SK-N-MC (cell line): ENCODE measurements around the gene ADH1B.
"Not testable (repeated sequence)": the region's sequence is repeated elsewhere in the genome, so short reads cannot be mapped to it uniquely, and the experiment has no call there.

Experiments
- DNase-seq: peaks from one replicate; pipeline ENCODE4 v3.0.0-alpha.2; 2011; ENCODE audit warnings: low read depth, low spot score
- H3K27ac ChIP-seq: fragments of 200-600 bp; sonication (generic); 2 replicates; pipeline ENCODE4 v1.5.1; 2016; ENCODE audit warnings: mixed run types
- H3K36me3 ChIP-seq: fragments of 200-600 bp; sonication (generic); 2 replicates; pipeline ENCODE4 v1.6.1; 2017; ENCODE audit warnings: antibody characterized with exemption, low read length, mixed read lengths; ENCODE audit not compliant: insufficient read depth
- H3K4me3 ChIP-seq: fragments of 200-600 bp; sonication (generic); 2 replicates; pipeline ENCODE4 v1.5.1; 2016
- H3K9ac ChIP-seq: fragments of 200-600 bp; sonication (generic); 2 replicates; pipeline ENCODE4 v1.8.0; 2017; ENCODE audit warnings: mixed run types, mixed read lengths; ENCODE audit not compliant: insufficient read length
- H3K9me3 ChIP-seq: fragments of 200-600 bp; sonication (generic); 2 replicates; pipeline ENCODE4 v1.6.1; 2017; ENCODE audit warnings: low read depth, mild to moderate bottlenecking, antibody characterized with exemption, low read length, moderate library complexity, mixed read lengths
- EZH2 ChIP-seq: fragments of 200-600 bp; sonication (generic); IDR thresholded peaks from one replicate; pipeline ENCODE4 v1.6.1; 2017; ENCODE audit warnings: antibody characterized with exemption
- FOXP2 ChIP-seq: optimal IDR thresholded peaks from 2 replicates; pipeline ENCODE3; 2011; ENCODE audit warnings: mild to moderate bottlenecking, moderate library complexity; ENCODE audit not compliant: insufficient read depth; ENCODE audit errors: extremely low read length, control extremely low read depth
- POLR2AphosphoS5 ChIP-seq: IDR thresholded peaks from 2 replicates; pipeline ENCODE4 v1.6.1; 2012; ENCODE audit warnings: mild to moderate bottlenecking, low read depth, low read length, borderline replicate concordance

The ADH1B gene

DNA sequence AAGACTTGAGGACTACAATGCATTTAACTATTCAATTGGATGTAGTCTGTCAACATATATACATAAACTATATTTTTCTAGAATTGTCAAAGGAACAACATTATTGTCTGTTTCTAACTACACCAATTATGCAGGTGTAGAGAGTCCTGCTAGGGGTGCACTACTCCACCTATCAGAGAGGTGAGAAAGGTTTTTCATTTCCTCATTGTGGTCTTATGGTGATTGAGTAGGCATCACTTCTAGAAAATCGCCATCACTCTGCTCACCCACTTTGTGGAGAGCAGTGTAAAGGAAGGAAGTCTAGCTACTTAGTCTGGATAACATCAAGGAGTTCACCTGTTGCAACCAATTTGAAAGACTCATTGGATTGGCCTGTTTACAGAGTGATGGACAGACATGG, 35.8 kb upstream of the ADH1B start:
- Histone ChIP-seq H3K9ac (no peak overlapping the region), H3K9me3 (no peaks in the 10 kb centered on the region), H3K36me3 (no peaks in the 10 kb centered on the region), H3K27ac (no peak overlapping the region), H3K4me3 (no peak overlapping the region)
- TF ChIP-seq FOXP2: no peak
- TF ChIP-seq EZH2: no peak
- no peak for TF ChIP-seq POLR2AphosphoS5
- DNase-seq: no peak

DNA sequence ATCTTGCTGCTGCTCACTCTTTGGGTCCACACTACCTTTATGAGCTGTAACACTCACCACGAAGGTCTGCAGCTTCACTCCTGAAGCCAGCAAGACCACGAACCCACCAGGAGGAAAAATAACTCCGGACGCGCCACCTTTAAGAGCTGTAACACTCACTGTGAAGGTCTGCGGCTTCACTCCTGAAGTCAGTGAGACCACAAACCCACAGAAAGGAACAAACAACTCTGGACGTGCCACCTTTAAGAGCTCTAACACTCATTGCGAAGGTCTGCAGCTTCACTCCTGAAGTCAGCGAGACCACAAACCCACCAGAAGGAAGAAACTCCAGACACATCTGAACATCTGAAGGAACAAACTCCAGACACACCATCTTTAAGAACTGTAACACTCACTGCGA, 34.9 kb upstream of the ADH1B start:
- H3K9ac ChIP-seq, H3K27ac ChIP-seq, DNase-seq, H3K36me3 ChIP-seq, H3K9me3 ChIP-seq, H3K4me3 ChIP-seq: not testable (repeated sequence)

DNA sequence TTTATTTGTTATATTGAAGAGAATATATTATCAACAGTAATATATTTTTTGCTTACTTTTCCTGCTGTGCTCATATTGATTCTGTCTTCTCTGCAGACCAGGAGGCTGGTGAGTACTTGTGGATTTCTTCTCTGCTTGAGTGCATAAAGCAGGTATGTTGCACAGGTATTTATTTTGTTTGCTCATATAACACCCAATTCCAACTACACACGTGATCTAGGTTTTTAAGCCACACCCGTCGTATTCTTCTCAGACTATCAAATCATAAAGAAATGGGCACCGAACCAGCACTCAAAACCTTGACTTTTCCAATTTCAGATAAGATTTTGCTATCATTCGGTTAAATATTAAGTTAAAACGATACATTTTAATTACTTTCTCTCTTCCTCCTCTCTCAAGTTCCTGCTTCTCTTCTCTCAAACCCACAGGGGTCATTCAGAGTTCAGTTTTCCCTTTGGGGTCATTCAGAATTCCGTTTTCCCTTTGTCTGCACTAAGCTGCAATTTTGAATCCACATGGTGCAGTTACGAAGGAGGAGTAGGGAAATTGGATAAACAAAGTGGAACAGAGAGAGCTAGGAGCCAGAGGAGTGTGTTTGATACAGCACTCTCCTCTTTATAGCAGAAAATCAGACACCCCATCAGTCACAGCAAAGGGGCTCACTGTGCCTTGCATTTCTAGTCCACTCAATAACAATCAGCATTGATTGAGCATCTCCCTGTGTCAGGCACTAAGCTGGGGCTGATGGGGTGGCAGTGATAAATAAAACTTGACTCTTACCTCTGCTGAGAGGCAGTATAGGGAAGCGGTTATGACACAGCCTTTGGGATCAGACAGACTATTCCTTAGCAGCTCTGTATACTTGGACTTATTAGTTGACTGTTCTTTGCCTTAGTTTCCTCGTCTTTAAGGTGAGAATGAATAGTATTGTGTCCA, 31.7 kb upstream of the ADH1B start, which contains the start of gene ADH1C:
Gene ADH1C (minus strand): TSS at position 145 of the 936 bp plus-strand sequence. CDS start 71 bp downstream, at position 74.
- Histone ChIP-seq H3K9me3 (no peaks in the 10 kb centered on the region), H3K36me3 (no peaks in the 10 kb centered on the region), H3K27ac (no peak within 1 kb of the TSS), H3K4me3 (no peak within 1 kb of the TSS), H3K9ac (no peak within 1 kb of the TSS)
- TF ChIP-seq EZH2 (no peak), POLR2AphosphoS5 (no peak), FOXP2 (no peak)
- DNase-seq: no peak

DNA sequence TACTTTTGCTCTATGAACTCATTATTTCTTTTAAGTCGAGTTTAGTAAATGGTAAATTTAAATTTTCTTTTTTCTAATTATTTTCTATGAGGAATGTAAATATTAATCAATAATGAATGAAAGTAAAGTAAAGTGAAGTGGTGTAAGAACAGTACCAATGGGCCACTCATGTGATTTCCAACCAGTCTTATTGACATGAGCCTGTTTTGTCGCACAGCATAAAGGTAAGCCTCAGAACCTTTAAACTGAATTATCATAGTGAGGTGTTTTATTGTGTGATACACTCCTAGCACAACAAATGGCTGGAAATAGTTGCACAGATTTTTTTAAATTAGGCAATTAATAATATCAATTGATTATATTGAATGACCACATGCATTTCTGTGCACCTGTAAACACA, 30.3 kb upstream of the ADH1B start:
- H3K4me3 ChIP-seq: no peak overlapping the region
- H3K9me3 ChIP-seq: no peaks in the 10 kb centered on the region
- TF ChIP-seq EZH2: no peak
- no peak for TF ChIP-seq FOXP2
- TF ChIP-seq POLR2AphosphoS5: no peak
- H3K27ac ChIP-seq: no peak overlapping the region
- no peak overlapping the region for H3K9ac ChIP-seq
- no peak for DNase-seq
- no peaks in the 10 kb centered on the region for H3K36me3 ChIP-seq

DNA sequence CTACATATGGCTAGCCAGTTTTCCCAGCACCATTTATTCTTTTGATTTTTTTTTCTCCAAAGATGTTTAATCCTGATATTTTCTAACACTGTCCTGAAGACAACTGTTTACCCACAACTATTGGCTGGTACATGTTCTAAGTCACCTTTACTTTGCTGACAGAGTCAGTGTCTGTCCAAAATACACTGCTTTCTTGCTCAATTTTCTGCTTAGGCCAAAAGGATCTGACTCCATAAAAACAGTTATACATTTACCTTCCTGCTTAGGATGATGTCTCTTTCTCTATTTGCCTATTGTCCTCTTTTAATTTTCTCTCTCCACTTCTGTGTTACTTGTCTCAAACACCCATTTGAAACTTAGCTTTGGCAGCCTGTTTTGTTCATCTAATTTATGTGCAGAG, 28.1 kb upstream of the ADH1B start:
- H3K36me3 ChIP-seq: no peaks in the 10 kb centered on the region
- TF ChIP-seq POLR2AphosphoS5 (no peak), EZH2 (no peak), FOXP2 (no peak)
- H3K9ac ChIP-seq: no peak overlapping the region
- DNase-seq: no peak
- no peak overlapping the region for H3K27ac ChIP-seq
- no peak overlapping the region for H3K4me3 ChIP-seq
- H3K9me3 ChIP-seq: no peaks in the 10 kb centered on the region

DNA sequence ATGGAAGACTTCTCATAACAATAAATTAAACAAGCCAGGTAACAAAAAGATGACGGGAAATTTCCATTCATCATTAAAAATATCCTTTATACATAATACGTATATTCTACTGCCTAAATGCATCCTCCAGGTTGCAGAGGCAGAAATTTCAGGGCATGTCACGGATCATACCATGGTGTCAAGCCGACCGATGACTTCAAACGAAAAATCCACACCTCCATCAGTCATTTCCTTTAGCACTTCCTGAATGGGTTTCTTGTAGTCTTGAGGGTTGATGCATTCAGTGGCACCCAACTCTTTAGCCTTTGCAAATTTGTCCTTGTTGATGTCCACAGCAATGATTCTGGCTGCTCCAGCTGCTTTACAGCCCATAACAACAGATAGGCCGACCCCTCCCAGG, 21.4 kb upstream of the ADH1B start:
- not testable (repeated sequence) for H3K4me3 ChIP-seq, H3K9ac ChIP-seq, H3K9me3 ChIP-seq, DNase-seq, H3K36me3 ChIP-seq, H3K27ac ChIP-seq

DNA sequence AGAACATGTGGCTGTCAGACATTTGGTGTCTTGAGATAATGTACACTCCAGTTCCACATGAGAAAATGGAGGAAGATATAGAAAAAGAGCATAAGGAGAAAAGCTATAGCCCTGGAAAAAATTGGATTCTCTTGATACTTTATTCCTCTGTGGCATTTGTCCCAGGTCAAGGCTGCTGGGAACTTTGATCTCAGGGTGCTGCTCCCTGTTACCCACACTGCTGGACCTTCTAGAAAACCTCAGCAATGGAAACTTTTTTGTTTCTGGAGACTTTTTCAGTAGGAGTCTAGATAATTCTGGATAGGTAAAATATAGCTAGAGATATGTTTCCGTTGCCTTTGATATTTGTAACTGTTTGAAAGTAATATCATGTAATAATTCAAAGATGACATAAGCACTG, 20.2 kb upstream of the ADH1B start:
- Histone ChIP-seq H3K9ac (no peak overlapping the region), H3K36me3 (no peaks in the 10 kb centered on the region), H3K4me3 (no peak overlapping the region), H3K27ac (no peak overlapping the region), H3K9me3 (no peaks in the 10 kb centered on the region)
- no peak for TF ChIP-seq EZH2
- no peak for TF ChIP-seq FOXP2
- TF ChIP-seq POLR2AphosphoS5: no peak
- no peak for DNase-seq

DNA sequence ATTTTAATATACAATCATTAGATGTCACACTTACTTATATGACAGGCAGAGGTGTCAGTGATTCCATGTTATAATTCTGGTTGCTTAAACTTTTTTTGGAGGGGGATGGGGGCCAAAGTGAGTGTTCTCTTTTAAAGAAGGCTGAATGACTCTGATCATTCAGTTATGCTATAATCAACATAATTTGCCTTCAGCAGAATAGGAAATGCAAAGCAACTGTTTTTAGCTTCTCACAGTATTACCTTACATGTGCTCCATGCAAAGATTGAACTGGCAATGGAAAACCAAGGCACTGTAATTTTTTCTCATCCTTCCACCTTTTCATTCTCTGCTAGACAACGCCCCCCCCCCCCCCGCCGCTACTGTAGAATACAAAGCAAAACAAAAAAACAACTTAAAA, 18.0 kb upstream of the ADH1B start:
- no peak for TF ChIP-seq POLR2AphosphoS5
- TF ChIP-seq EZH2: no peak
- TF ChIP-seq FOXP2: no peak
- H3K9me3 ChIP-seq: no peaks in the 10 kb centered on the region
- no peak overlapping the region for H3K9ac ChIP-seq
- H3K27ac ChIP-seq: no peak overlapping the region
- DNase-seq: no peak
- no peaks in the 10 kb centered on the region for H3K36me3 ChIP-seq
- H3K4me3 ChIP-seq: no peak overlapping the region

DNA sequence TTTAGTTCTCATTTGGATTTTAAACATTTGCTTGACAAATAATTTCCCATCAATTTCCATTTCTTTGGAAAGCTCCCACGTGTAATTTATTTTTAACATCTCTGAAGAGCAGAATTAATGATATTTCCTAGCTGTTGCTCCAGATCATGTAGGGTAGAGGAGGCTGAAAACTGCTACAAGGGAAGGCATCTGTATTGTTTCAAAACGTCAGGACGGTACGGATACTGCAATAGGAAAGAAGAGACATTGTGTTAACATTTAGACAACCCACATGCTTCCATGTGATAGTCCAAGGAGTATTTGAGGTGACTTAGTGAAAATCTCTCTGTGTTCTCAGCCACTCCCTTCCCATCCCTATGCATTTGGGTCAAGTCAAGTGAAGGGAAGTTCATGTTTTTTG, 15.4 kb upstream of the ADH1B start:
- DNase-seq: no peak
- Histone ChIP-seq H3K9ac (no peak overlapping the region), H3K36me3 (no peaks in the 10 kb centered on the region), H3K27ac (no peak overlapping the region), H3K9me3 (no peaks in the 10 kb centered on the region), H3K4me3 (no peak overlapping the region)
- TF ChIP-seq POLR2AphosphoS5: no peak
- TF ChIP-seq EZH2: no peak
- no peak for TF ChIP-seq FOXP2
